HG02840 (cell line): Measurements from ENCODE around the gene GYS1.
"Not testable (repeated sequence)": the region's sequence is repeated elsewhere in the genome, so short reads cannot be mapped to it uniquely, and the experiment has no call there.

Experiments used
- ATAC-seq: cut with Tn5 transposase; IDR thresholded peaks from one replicate; pipeline ENCODE4 v1.9.1; 2021; ENCODE audit warnings: mild to moderate bottlenecking, moderate library complexity, moderate number of reproducible peaks; ENCODE audit not compliant: unreplicated experiment, low FRiP score

GYS1 gene

DNA sequence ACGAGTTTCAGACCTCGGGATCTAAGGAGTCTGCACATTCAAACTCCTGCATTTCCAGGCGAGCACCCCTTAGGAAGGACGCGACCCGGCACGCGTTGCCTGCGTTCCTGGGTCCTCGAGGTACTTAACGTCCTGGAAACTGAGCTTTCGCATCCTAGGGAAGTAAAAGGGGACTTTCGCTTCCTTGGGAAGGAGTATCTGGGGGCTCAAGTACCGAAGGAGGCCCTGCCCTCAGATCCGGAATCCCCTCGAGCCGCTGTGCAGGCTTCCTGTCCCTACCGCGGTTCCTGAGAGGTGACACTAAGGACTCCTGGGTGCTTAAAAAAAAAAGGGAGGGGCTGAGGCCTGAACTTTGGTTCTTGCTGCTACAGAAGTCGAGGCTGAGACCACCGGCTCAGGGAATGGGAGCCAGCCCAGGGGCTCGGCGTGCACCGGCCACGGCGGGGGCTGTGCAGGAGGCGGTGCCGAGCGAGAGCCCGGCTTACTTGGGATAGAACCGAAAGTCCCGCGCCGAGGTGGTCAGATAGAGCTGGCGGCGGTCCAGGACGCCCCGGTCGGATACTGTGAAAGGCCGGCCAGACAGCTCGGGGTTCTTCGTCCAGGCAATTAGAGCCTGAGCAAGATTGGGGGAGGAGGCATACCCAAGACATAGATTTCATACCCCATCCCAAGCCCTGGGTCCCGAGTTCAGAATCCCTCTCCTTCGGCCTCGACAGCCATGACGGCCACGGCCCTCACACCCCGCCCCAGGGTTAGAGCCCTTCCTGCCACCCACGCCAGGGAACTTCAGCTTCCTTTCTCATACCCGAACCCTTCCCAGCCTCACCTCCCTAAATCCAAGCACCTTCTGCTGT, 25.5 kb upstream of the GYS1 start:
- ATAC-seq = not testable (repeated sequence)

DNA sequence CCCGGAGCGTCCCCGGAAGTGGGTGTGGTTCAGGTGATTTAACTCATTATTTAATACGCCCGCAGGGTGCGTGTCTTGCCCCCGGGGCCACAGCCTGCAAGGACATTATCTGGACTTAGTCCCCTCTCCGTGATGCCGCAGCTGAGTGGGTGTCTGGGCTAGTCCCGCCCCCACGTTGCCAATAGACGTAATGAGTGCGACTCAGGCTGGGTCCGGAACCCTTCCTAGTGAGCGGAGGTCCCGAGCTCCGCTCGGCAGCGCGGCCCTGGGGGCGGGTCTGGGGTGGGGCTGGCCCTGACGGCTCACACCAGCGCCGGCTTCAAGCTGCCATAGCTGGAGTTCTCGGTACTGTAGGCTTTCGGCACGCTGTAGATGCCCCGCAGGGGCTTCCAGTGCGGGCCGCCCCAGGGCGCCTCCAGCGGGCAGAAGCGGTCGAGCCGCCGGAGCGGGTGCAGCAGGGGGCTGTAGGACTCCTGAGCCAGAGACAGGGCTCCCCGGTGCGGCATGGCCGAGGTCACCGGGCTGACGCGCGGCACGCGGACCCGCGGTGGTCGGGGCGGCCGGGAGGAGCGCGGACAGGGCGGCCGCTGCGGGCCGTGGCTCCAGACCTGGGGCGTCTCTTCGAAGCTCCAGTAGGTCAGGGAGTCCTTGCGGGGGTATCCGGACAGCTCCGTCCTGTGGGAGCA, 24.7 kb upstream of the GYS1 start:
- peak; percentile 51 for ATAC-seq

DNA sequence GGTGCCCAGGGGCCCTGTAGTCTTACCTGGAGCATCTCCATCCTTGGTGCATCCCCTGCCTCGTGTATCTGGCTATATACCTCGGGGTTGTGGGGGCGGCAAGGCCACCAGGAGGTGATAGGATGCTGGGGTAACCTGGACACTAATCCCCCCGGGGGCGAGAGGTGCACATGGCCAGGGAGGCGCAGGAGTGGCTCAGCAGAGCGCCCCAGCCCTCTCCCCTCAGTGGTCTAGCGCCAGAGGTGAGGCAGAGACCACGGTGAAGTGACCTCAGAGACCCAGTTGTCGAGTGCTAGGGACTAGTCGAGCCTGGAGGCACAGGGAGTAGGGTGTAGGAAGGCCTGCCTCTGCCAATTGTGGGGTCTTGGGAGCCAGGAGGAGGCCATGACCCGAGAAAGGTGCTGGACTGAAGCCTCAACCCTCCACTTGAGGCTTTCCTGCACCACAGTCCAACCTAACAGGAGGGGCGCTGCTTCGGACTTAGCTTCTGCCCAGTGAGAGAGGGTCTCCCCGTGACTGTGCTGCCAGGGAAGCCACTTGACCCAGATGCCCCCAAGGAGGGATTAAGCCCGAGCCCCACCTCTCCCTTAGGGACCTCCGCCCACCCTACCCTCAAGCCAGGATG, 24.0 kb upstream of the GYS1 start, which contains the start of gene LHB:
Gene LHB (minus strand): TSS at position 51 of the 625 bp plus-strand sequence. CDS start 10 bp downstream, at position 41.
- ATAC-seq = no peak

DNA sequence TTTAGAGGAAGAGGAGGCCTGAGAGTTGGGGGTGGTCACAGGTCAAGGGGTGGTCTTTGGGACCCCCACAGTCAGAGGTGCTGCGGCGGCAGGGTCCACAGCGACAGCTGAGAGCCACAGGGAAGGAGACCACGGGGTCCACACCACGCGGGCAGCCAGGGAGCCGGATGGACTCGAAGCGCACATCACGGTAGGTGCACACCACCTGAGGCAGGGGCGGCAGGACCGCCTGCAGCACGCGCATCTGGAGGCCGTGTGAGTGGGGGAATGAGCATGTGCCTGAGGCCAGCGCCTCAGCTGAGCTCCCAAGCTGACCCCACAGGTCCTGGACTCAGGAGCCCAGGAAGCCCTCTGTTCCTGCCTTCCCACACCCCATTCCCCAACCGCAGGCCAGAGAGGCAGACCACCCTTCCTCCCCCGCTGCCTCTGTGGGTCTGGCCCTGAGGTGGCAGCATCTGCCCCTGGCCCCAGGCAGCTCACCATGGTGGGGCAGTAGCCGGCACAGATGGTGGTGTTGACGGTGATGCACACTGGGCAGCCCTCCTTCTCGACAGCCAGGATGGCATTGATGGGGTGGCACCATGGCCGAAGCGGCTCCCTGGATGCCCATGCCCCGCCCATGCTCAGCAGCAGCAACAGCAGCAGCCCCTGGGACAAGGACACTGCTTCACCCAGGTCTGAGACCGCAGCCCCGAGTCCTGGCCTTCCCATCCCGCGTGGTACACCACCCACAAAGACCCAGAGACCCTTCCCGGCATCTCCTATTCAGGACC, 23.1 kb upstream of the GYS1 start:
- ATAC-seq = no peak

DNA sequence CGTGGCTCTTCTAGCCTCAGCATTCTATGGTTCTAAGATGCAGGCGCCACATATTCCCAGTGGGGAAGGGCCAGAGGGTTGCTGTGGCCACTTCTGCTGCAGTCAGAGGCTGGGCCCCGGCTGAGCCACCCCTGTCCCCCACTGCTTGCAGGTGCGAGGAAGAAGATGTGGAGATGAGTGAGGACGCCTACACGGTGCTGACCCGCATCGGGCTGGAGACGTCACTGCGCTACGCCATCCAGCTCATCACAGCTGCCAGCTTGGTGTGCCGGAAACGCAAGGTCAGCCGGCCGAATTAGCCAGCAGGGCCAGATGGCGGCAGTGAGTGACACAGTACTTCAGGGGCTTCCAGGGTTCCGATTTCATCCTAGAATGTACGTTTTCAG, 21.8 kb upstream of the GYS1 start:
- no peak for ATAC-seq

DNA sequence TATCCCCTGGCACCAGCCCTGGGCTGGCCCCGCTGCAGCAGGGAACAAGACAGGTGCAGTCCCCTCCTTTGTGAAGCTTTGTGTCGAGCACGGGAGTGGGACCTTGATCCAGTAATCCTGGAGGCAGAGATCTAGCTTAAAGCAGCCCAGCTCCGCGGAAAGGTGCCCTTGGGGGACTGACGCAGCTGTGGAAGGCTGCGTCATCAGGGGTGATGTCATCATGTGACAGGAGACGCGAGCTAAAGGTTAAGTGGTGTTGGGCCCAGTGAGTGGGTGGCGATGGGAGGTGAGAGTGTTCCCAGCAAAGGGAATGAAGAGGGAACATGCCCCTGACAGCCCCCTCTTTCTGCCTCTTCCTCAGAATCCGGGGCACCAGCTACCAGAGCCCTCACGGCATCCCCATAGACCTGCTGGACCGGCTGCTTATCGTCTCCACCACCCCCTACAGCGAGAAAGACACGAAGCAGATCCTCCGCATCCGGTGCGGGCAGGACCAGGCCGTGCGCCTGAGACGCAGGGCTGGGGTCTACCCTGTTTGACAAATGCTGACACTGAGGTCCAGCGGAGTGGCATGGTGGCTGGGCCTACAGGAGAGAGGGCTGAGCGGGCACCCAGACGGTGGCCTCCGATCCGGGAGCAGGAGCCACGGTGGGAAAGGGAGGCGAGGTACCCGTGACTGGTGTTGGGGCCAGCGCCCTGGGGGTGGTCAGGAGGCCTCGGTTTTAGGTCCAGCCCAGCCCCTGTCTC, 21.2 kb upstream of the GYS1 start:
- no peak for ATAC-seq

DNA sequence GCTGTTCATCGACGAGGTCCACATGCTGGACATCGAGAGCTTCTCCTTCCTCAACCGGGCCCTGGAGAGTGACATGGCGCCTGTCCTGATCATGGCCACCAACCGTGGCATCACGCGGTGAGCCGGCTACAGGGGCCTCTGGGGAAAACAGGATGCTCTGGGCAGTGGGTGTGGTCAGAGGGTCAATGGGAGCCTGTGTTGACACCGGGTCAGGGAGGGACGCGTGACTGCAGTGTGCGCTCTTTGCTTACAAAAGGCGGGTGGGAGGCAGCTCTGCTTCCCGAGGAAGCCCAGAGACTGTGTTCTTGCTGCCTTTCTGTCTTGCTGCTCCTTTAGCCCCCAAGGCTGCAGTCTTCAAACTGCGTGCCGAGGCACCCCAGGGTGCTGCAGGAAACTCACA, 18.1 kb upstream of the GYS1 start:
- no peak for ATAC-seq

DNA sequence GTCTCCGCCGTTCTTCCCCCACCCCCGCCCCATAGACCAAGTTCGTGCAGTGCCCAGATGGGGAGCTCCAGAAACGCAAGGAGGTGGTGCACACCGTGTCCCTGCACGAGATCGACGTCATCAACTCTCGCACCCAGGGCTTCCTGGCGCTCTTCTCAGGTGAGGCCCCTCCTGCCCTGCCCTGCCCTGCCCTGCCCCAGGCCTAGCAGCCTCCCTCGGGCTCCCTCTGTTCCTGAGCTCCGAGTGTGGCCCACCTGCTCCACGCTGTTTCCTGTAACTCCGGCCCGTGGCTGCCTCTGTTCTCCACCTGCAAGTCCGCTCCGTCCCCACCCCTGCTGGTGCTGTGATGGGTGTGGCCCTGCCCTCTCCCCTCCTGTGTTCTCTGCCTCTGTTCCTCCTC, 17.3 kb upstream of the GYS1 start:
- ATAC-seq = no peak

DNA sequence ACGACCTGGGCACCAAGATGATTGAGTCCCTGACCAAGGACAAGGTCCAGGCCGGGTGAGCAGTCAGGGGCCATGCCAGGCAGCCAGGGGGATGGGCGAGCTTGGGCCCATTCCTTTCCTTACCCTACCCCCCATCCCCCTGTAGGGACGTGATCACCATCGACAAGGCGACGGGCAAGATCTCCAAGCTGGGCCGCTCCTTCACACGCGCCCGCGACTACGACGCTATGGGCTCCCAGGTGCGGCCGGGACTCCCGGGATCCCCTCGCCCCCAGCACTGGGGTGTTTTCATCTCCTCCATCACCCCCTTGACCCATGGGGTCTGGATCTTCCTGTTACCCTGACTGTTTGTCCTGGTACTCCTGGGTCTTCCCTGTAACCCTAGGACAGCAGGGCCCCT, 16.7 kb upstream of the GYS1 start:
- no peak for ATAC-seq

DNA sequence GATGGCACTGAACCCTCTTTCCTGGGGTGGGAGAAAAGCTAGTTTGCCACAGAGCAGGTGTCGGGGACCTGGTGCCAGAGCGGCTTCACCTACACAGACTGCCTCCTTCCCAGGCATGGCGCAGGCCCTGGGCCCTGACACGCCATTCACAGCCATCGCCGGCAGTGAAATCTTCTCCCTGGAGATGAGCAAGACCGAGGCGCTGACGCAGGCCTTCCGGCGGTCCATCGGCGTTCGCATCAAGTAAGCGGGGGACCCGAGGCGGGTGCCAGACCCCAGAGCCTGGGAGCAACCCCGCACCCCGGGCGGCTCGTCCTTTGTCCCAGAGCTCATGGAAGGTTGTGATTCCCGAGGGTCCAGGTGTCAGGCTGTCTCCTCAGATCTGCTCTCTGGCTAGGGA, 13.8 kb upstream of the GYS1 start:
- ATAC-seq = no peak

DNA sequence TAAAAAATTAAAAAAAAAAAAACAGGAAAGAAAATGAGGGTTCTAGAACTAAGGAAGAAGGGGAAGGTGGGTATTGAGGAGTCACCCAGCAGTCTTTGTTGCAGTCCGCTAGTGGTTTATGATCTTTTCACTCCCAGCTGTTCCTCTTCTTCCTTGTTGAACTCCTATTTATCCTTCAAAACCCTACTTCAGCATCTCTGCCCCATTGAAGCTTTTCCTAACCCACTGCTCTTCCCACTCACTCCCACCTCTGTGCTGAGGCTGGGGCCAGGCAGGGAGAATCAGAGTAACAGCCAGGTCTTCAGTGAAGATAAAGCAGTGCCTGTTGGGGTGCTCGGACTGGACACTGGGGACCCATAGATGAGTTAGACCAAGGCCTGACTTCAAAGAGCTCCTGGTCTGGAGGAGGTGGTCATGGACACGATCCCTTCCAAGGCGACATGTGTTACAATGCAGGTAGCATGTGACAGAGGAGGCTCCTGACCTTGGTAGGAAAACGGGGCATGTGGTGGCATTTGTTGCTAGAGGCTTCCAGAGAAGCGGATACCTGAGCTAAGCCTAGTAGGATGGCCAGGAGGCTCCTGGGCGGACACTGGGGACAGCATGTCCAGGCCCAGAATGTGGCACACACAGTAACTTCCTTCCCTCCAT, 12.0 kb upstream of the GYS1 start:
- ATAC-seq = no peak

DNA sequence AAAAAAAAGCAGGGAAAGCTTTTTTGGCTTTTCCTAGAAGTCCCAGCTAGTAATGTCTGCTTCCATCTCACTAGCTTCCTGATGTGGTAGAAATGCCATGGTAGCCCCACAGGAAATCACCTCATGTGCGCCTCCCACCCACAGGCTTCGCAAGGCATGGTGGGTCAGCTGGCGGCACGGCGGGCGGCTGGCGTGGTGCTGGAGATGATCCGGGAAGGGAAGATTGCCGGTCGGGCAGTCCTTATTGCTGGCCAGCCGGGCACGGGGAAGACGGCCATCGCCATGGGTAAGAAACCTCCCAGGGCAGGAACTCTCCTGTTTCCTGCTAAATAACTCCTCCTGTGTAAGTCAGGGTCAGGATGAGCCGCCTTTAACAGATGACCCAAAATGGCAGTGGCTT, 11.0 kb upstream of the GYS1 start:
- no peak for ATAC-seq

DNA sequence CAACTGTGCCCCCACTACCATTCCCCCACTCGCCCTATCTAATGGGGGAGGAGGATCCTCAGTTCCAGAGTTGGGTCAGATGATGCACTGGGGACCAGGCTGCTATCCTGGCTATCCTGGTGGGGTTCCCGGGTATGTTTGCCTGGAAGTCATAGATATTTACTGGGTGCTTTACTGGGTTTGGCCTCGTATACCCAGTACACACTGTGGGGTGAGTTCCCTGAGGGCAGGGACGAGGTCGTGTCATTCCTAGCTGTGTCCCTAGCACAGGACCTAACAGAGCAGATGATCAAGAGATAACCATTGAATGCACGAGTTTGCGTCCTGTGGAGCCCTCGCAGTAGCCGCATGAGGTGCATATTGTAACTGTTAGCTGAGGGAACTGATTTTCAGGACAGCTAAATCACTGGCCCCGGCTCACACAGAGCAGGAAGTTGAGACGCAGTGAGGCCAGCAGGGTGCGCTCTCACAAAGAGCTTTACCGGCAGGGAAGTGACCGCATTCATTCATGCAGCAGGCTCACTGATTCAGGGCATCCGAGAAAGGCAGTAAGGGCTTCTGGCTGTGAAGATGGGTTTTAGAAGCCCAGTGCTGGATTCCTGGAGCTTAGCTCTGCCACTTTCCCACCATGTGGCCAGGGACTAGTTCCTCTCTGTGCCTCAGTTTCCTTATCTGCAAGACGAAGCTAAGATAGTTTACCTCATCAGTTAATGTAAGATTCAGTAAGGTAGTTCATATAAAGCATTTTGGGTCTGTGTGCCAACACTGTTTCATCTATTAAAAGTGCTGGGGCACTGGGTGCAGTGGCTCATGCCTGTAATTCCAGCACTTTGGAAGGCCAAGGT, 6.6 kb upstream of the GYS1 start:
- ATAC-seq = no peak

DNA sequence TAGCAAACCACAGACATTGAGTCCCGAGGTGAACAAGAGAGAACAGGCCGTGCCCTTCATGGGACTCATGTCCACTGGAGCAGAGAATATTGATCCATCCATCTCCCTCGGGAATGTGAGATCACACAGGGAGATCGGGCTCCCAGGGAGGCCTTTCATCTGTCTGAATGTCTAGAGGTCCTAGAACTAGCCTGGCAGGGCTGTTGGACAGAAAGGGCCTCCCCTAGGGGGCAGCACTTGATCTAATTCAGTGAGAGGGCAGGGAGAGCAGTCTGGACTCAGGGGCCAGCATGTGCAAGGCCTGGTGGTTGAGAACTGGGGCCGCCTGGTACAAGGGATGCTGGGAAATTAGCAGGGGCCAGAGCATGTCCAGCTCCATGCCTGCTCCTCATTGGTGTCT, 4.9 kb upstream of the GYS1 start:
- ATAC-seq = no peak

DNA sequence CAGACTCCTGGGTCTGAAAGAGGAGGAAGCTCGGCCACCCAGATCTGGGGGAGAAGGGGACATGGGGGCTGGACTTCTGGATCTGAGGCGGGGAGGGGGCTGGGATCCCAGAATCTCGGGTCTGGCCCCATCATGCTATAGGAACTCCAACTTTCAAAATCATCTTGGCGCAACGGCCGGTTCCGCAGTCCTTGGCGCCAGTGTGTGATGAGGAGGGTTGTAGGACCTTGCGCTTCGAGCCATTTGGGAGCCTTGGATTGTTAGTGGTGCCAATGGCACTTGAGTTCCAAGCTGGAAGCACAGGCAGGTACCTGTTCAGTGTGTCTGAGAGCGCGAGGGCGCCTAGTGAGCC, 902 bp upstream of the GYS1 start:
- no peak for ATAC-seq

DNA sequence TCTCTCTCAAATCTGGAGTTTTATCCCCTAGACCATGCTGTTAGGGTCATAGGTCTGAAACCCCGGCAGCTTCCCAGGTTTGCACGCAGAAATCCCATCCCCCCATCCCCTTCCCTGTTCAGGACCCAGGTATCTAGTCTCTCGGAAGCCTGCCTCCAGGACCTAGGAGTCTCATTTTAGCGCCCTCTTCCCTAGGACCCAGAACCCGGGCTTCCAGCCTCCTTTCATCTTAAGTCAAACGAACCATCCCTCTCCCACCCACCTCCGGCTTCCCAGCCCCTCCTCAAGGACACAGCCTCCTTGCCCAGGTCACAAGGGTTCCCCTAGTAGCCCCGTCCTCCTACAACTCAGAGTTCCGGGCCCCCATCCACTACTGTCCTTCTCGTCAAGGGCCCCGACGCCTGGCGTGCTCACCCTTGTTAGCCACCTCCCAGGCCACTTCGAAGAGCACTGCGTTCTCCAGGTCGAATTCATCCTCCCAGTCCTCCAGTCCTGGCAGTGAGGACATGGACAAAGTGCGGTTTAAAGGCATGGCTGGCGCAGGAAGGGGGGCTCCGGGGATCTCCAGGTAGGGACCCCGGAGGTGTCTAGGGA, 431 bp downstream of the GYS1 start:
- ATAC-seq = peak; percentile 8

DNA sequence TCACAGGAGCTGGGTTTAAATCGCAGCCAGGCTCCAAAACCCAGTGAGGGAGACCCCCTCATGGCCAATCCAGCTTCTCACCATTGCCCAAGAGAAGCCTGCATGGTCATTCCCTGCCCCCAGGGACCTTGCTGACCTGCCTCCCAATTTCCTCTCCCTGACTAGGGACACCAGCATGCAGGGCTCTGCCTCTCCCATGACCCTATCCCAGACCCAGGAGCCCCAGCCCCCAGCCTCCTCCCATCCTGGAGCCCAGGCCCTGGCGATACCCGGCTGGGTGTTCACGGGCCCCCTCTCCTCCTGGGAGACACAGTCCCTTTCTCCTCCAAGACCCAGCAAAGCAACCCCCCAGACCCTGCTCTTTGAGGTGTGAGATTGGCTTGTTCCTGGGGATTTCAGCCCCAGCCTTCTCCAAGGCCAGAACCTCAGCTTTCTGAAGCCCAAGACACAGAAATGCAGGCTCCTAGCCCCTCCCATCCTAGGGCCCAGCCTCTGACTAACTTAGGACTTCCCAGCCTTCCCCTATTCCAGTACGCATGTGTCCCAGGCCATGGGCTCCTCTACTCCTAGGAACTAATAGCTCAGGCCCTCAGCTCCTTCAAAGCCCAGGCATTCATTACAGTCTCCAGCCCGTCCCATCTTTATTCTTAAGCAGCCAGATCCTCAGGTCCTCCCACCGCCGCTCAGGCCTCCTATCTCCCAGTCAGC, 1.1 kb downstream of the GYS1 start:
- no peak for ATAC-seq
